Fibroblast of pulmonary artery (primary cell): ENCODE data around the gene CEP164.
"Not testable (repeated sequence)": the region's sequence is repeated elsewhere in the genome, so short reads cannot be mapped to it uniquely, and the experiment has no call there.

Experiments used
- DNase-seq: peaks from one replicate; pipeline ENCODE4 v3.0.0-alpha.2; 2010; ENCODE audit warnings: low read depth
- H3K4me3 ChIP-seq: replicated peaks from 2 replicates; pipeline ENCODE4 v1.5.1; 2011; ENCODE audit warnings: low read depth, mild to moderate bottlenecking, control low read depth, low read length, moderate library complexity
- CTCF ChIP-seq: IDR thresholded peaks from 2 replicates; pipeline ENCODE4 v1.5.1; 2011; ENCODE audit warnings: mild to moderate bottlenecking, control low read depth, low read length, inconsistent platforms; ENCODE audit errors: missing control alignments

Gene CEP164

DNA sequence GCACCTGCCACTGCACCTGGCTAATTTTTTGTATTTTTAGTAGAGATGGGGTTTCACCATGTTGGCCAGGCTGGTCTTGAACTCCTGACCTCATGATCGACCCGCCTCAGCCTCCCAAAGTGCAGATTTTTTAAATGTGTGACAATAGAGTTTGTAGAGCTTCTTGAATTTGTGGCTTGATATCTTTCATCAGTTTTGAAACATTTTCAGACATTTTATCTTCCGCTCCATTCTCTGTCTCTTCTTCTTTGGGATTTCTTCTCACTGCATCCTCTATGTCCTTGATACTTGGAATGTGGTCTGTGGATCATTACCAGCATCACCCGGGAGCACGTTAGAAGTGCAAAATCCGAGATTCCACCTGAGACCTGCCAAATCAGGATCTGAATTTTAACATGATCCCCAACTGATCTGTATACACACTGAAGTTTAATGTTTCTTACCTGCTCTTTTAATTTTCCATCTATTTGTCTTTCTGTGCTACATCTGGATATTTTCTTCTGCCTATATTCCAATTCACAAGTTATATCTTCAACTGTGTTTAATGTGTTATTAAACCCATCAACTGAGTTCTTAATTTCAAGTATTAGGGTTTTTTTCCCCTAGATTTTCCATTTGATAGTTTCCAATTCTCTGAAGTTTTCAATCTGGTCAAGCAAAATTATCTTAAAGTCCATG lies 126.4 kb downstream of the CEP164 start:
- TF ChIP-seq CTCF, result no peak
- DNase-seq, result no peak
- no peak overlapping the region for H3K4me3 ChIP-seq

GRCh38 chr11:117454564-117454917 lies 126.9 kb downstream of the CEP164 start:
- no peak overlapping the region for H3K4me3 ChIP-seq
- no peak for TF ChIP-seq CTCF
- DNase-seq, result no peak

DNA sequence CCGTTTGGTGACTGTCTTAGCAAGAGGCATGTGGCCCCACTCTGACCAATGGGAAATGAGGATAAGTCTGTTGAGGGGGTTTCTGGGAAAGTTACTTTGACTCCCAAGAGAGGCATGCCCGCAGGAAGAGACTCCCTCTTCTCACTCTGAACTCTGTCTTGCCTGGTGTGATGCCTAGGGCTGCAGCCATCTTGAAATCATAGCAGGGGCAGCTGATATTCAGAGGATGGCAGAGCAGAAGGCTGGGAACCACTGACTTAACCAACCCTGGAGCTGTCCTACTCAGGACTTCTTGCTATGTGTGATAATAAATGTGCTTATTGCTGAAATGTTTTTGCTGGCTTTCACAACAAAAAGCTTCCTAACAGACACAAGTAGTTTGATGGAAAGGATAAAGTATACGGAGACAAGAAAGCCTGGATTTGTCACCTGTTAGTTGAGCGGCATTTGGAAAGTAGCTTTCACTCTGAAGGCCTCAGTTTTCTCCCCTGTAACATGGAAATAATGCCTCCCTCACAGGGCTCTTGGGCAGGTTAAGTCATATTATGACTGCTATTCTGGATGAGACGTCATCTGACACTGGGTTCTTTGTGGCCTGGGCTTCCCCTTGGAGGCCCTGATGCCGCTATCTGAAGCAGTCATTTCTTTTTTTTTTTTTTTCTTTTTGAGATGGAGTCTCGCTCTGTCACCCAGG lies 128.5 kb downstream of the CEP164 start:
- TF ChIP-seq CTCF, result no peak
- no peak overlapping the region for H3K4me3 ChIP-seq
- no peak for DNase-seq

- not testable (repeated sequence) for DNase-seq, H3K4me3 ChIP-seq
Observed at GRCh38 chr11:117456721-117457029, 129.0 kb downstream of the CEP164 start.

- no peak for TF ChIP-seq CTCF
- H3K4me3 ChIP-seq, result no peak overlapping the region
- no peak for DNase-seq
Observed at GRCh38 chr11:117457031-117457785, 129.6 kb downstream of the CEP164 start.

DNA sequence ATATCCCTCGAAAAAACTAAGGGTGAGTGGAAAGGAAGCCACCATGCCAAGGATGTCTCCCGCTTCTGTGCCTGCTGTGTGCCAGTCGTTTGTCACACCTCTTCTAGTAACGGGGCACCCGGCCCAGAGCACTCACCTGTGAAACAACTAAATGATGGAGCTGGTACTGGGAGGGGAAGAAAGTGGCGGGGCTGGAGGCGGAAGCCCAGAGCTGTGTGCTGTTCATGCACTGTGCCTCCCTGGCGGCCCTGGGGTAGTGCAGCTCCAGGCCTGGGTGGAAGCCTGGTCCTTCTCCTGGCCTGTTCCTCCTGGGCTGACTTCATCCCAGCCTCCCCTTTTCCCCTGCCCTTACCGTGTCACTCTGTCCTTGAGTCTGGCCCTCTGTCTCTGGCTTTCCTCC lies 130.2 kb downstream of the CEP164 start:
- no peak overlapping the region for H3K4me3 ChIP-seq
- no peak for TF ChIP-seq CTCF
- no peak for DNase-seq

GRCh38 chr11:117458275-117459122 lies 130.8 kb downstream of the CEP164 start:
- DNase-seq, result no peak
- no peak for TF ChIP-seq CTCF
- H3K4me3 ChIP-seq, result no peak overlapping the region
